ENCODE measurements around the gene MEIKIN.
"Not testable (repeated sequence)": the region's sequence is repeated elsewhere in the genome, so short reads cannot be mapped to it uniquely, and the experiment has no call there.

Gene MEIKIN

DNA sequence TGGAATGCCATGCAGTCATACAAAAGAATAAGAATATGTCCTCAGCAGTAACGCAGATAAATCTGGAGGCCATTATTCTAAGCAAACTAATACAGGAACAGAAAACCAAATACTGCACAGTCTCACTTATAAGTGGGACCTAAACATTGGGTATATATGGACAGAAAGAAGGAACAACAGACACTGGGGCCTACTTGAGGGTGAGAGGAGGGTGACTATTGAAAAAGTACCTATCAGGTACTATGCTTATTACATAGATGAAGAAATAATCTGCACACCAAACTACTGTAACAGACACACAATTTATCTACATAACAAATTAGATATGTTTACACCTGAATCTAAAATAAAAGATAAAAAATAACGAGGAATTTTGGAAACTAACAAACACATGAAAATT is 38.8 kb downstream of the MEIKIN start:
- TF ChIP-seq, protein P1, sequence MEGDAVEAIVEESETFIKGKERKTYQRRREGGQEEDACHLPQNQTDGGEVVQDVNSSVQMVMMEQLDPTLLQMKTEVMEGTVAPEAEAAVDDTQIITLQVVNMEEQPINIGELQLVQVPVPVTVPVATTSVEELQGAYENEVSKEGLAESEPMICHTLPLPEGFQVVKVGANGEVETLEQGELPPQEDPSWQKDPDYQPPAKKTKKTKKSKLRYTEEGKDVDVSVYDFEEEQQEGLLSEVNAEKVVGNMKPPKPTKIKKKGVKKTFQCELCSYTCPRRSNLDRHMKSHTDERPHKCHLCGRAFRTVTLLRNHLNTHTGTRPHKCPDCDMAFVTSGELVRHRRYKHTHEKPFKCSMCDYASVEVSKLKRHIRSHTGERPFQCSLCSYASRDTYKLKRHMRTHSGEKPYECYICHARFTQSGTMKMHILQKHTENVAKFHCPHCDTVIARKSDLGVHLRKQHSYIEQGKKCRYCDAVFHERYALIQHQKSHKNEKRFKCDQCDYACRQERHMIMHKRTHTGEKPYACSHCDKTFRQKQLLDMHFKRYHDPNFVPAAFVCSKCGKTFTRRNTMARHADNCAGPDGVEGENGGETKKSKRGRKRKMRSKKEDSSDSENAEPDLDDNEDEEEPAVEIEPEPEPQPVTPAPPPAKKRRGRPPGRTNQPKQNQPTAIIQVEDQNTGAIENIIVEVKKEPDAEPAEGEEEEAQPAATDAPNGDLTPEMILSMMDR (conservative IDR thresholded peaks at IDR 0.05) = no peak
- TF ChIP-seq ZFX (IDR thresholded peaks at IDR 0.05) = no peak
- H3K27ac ChIP-seq = no peak overlapping the region

DNA sequence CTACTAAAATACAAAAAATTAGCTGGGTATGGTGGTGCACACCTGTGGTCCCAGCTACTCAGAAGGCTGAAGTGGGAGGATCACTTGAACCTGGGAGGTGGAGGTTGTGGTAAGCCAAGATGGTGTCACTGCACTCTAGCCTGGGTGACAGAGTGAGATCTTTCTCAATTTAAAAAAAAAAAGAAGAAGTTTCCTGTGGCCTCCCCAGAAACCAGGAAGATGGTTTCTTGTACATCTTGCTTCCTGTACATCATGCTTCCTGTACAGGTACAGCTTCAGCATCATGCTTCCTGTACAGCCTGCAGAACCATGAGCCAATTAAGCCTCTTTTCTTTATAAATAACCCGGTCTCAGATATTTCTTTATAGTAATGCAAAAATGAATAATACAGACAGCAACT is 43.2 kb downstream of the MEIKIN start:
- H3K27ac ChIP-seq = not testable (repeated sequence)

DNA sequence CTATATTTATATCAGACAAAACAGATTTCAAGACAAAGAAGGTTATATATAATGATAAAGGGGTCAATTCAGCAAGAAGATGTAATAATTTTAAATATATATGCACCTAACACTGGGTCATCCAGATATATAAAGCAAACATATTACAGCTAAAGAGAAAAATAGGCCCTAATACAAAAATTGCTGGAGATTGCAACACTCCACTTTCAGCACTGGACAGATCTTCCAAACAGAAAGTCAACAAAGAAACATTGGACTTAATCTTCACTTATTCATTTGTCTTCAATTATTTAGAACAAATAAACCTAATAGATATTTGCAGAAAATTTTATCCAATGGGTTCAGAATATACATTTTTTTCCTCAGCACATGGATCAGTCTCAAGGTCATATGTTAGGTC is 45.8 kb downstream of the MEIKIN start:
- TF ChIP-seq ZFX (IDR thresholded peaks at IDR 0.05) = no peak
- TF ChIP-seq, protein P1 (conservative IDR thresholded peaks at IDR 0.05) = no peak

DNA sequence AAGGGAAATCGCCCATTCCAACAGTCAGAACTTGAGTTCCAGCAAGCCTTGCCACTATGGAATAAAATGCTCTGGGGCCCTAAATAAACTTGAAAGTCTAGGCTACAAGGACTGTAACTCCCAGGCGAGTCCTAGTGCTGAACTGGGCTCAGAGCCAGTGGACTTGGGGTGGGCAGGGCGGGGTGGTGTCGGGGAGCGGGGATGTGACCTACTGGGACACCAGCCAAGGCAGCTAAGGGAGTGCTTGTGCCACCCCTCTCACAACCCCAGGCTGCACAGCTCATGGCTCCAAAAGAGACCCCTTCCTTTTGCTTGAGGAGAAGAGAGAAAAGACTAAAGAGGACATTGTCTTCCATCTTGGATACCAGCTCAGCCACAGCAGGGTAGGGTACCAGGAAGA is 61.5 kb downstream of the MEIKIN start:
- TF ChIP-seq ZFX (IDR thresholded peaks at IDR 0.05) = no peak
- TF ChIP-seq, protein P1 (conservative IDR thresholded peaks at IDR 0.05) = no peak
- H3K27ac ChIP-seq = no peak overlapping the region

More for the DNA sequence above, 45.8 kb downstream of the MEIKIN start:
- no peak overlapping the region for H3K27ac ChIP-seq

DNA sequence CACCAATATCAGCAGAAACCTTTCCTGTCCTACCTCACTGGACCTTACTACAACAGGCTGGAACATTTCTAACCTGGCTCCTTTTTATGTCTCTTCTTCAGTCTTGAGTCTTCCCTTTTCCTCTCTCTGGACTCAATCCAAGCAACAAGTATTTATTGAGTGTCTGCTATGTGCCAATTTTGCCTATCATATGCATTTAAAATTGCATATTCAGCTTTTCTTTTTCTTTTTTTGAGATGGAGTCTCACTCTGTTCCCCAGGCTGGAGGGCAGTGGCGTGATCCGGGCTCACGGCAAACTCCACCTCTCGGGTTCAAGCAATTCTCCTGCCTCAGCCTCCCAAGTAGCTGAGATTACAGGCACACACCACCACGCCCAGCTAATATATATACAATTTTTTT is 65.8 kb downstream of the MEIKIN start:
- TF ChIP-seq ZFX (IDR thresholded peaks at IDR 0.05) = no peak
- TF ChIP-seq, protein P1 (conservative IDR thresholded peaks at IDR 0.05) = no peak
- no peak overlapping the region for H3K27ac ChIP-seq

DNA sequence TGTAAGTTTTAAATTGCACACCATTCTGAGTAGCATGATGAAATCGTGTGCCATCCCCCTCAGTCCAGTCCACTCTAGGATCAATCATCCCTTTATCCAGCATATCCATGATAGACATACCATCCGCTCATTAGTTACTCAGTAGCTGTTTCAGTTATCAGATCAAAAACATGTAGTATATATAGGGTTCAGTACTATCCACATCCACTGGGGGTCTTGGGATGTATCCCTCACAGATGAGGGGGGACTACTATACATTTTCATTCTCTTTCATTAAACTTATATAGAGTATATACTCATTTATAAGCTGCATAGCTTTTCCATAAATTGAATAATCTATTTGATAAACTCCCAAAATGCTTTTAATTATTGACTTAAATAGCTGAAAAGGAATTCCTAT is 67.6 kb downstream of the MEIKIN start:
- TF ChIP-seq, protein P1 (conservative IDR thresholded peaks at IDR 0.05) = no peak
- TF ChIP-seq ZFX (IDR thresholded peaks at IDR 0.05) = no peak
- H3K27ac ChIP-seq = no peak overlapping the region

DNA sequence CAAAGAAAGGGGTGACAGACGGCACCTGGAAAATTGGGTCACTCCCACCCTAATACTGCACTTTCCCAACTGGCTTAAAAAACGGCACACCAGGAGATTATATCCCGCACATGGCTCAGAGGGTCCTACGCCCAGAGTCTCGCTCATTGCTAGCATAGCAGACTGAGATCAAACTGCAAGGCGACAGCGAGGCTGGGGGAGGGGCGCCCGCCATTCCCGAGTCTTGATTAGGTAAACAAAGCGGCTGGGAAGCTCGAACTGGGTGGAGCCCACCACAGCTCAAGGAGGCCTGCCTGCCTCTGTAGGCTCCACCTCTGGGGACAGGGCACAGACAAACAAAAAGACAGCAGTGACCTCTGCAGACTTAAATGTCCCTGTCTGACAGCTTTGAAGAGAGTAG is 74.2 kb downstream of the MEIKIN start:
- not testable (repeated sequence) for H3K27ac ChIP-seq

DNA sequence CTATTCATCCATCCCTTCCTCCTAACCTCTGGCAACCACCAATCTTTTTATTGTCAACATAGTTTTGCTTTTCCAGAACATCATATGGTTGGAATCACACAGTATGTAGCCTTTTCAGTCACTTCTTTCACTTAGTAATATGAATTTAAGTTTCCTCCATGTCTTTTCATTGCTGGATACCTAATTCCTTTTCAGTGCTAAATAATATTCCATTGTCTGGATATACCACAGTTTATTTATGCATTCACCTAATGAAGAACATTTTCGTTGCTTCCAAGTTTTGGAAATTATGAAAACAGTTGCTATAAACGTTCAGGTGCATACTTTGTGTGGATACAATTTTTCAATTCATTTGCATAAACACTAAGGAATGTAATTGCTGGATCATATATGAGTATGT is 77.9 kb downstream of the MEIKIN start:
- no peak overlapping the region for H3K27ac ChIP-seq
- TF ChIP-seq, protein P1 (conservative IDR thresholded peaks at IDR 0.05) = no peak
- no peak for TF ChIP-seq ZFX (IDR thresholded peaks at IDR 0.05)

DNA sequence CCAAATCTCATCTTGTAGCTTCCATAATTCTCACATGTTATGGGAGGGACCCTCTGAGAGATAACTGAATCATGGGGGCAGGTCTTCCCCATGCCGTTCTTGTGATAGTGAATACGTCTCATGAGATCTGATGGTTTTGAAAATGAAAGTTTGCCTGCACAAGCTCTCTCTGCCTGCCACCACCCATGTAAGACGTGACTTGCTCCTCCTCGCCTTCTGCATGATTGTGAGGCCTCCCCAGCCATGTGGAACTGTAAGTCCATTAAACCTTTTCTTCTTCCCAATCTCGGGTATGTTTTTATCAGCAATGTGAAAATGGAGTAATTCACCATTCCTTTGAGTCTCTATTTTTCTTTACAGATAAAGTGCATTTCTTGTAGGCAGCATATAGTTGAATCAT is 81.8 kb downstream of the MEIKIN start:
- no peak for TF ChIP-seq ZFX (IDR thresholded peaks at IDR 0.05)
- TF ChIP-seq, protein P1 (conservative IDR thresholded peaks at IDR 0.05) = no peak
- no peak overlapping the region for H3K27ac ChIP-seq
